Measurements from ENCODE around the gene DHX16. TPM values are rescaled to one million over a fixed set of nuclear protein-coding genes. Genes with fewer than 3 reads are reported as not detected.
A peak's percentile ranks its signal among the peaks of the same experiment; 100 is the strongest.

DHX16 gene
- total and polyA plus RNA-seq, 2 experiments from 2014 or later: 36.2 to 36.7 TPM

GRCh38 chr6:30686009-30686907, 13.5 kb upstream of the DHX16 start, which contains the start of gene PPP1R18:
Gene PPP1R18 (minus strand): TSS chr6:30686645. CDS start chr6:30686018, 627 bp downstream.
- peak; percentile 73 to 76 for DNase-seq (ENCODE audit: low read depth in 1 of 2, low spot score in 1 of 2)
- Histone ChIP-seq H3K27me3 (no peaks in the 10 kb centered on the region), H3K27ac (peak within 1 kb of the TSS; percentile 67), H3K36me3 (no peaks in the 10 kb centered on the region), H3K9me3 (ENCODE audit: low read depth) (no peaks in the 10 kb centered on the region), H3K4me1 (ENCODE audit: low read depth) (peaks cover 63% of the 10 kb centered on the region), H3K4me3 (peak within 1 kb of the TSS; percentile 63)
- no peak for TF ChIP-seq CTCF (IDR thresholded peaks at IDR 0.05; ENCODE audit: low read depth, low read length)

GRCh38 chr6:30685157-30686008, 12.6 kb upstream of the DHX16 start:
- Histone ChIP-seq H3K36me3 (no peaks in the 10 kb centered on the region), H3K4me1 (ENCODE audit: low read depth) (peaks cover 60% of the 10 kb centered on the region), H3K4me3 (peak overlapping the region; percentile 63), H3K9me3 (ENCODE audit: low read depth) (no peaks in the 10 kb centered on the region), H3K27ac (peak overlapping the region; percentile 88), H3K27me3 (no peaks in the 10 kb centered on the region)
- TF ChIP-seq CTCF (IDR thresholded peaks at IDR 0.05; ENCODE audit: low read depth, low read length): peak; percentile 41
- DNase-seq (ENCODE audit: low read depth in 1 of 2, low spot score in 1 of 2): no peak

- peak overlapping the region; percentile 88 for H3K27ac ChIP-seq
- H3K36me3 ChIP-seq: no peaks in the 10 kb centered on the region
- DNase-seq (ENCODE audit: low read depth in 1 of 2, low spot score in 1 of 2): peak in 1 of 2 donors; percentile 57
- peaks cover 56% of the 10 kb centered on the region for H3K4me1 ChIP-seq (ENCODE audit: low read depth)
- no peak for TF ChIP-seq CTCF (IDR thresholded peaks at IDR 0.05; ENCODE audit: low read depth, low read length)
- H3K27me3 ChIP-seq: no peaks in the 10 kb centered on the region
- H3K9me3 ChIP-seq (ENCODE audit: low read depth): no peaks in the 10 kb centered on the region
- H3K4me3 ChIP-seq: peak overlapping the region; percentile 2
These were observed 11.8 kb upstream of the DHX16 start for GRCh38 chr6:30684386-30685156.

- Histone ChIP-seq H3K4me3 (peak overlapping the region; percentile 2), H3K9me3 (ENCODE audit: low read depth) (no peaks in the 10 kb centered on the region), H3K36me3 (no peaks in the 10 kb centered on the region), H3K27ac (peak overlapping the region; percentile 88), H3K27me3 (no peaks in the 10 kb centered on the region), H3K4me1 (ENCODE audit: low read depth) (peaks cover 52% of the 10 kb centered on the region)
- TF ChIP-seq CTCF (IDR thresholded peaks at IDR 0.05; ENCODE audit: low read depth, low read length): no peak
- DNase-seq (ENCODE audit: low read depth in 1 of 2, low spot score in 1 of 2): no peak
These were observed 11.2 kb upstream of the DHX16 start for GRCh38 chr6:30683980-30684338.

Measured in cardiac muscle cell (in vitro differentiated cells and primary cell).